Nephron progenitor cell (in vitro differentiated cells): ENCODE measurements around the gene HES4.

Source experiments
- DNase-seq: peaks from one replicate; pipeline ENCODE4 v3.0.0; 2021
- H3K27ac Mint-ChIP-seq: 2 replicates; pipeline ENCODE4 v1.8.0; 2021; ENCODE audit warnings: mild to moderate bottlenecking, moderate library complexity, mixed read lengths
- H3K27me3 Mint-ChIP-seq: 2 replicates; pipeline ENCODE4 v1.8.0; 2021; ENCODE audit warnings: mild to moderate bottlenecking, low read depth, mixed read lengths; ENCODE audit not compliant: poor library complexity
- H3K36me3 Mint-ChIP-seq: 2 replicates; pipeline ENCODE4 v1.8.0; 2021; ENCODE audit warnings: low read depth, mixed read lengths
- H3K4me1 Mint-ChIP-seq: 2 replicates; pipeline ENCODE4 v1.8.0; 2021; ENCODE audit warnings: mixed read lengths
- H3K4me3 Mint-ChIP-seq: 2 replicates; pipeline ENCODE4 v1.8.0; 2021; ENCODE audit warnings: mild to moderate bottlenecking, moderate library complexity, mixed read lengths
- H3K9me3 Mint-ChIP-seq: 2 replicates; pipeline ENCODE4 v1.8.0; 2021; ENCODE audit warnings: mild to moderate bottlenecking, moderate library complexity, mixed read lengths
- CTCF ChIP-seq: fragments of 200-600 bp; sonication (generic); IDR thresholded peaks from 2 replicates; pipeline ENCODE4 v1.5.0; 2021; ENCODE audit warnings: antibody characterized with exemption

The HES4 gene

GRCh38 chr1:1006305-1007159 is 6.6 kb upstream of the HES4 start:
- Mint-ChIP-seq H3K27ac (peak overlapping the region; percentile 78), H3K4me3 (peak overlapping the region; percentile 45), H3K27me3 (peaks cover 4% of the 10 kb centered on the region), H3K4me1 (peaks cover 40% of the 10 kb centered on the region), H3K9me3 (peaks cover 11% of the 10 kb centered on the region), H3K36me3 (peaks cover 13% of the 10 kb centered on the region)
- no peak for TF ChIP-seq CTCF
- DNase-seq, result peak; percentile 19

GRCh38 chr1:1005774-1006304 is 5.9 kb upstream of the HES4 start:
- Mint-ChIP-seq H3K9me3 (peaks cover 9% of the 10 kb centered on the region), H3K27ac (no peak overlapping the region), H3K4me1 (peaks cover 40% of the 10 kb centered on the region), H3K27me3 (peaks cover 7% of the 10 kb centered on the region), H3K36me3 (peaks cover 12% of the 10 kb centered on the region), H3K4me3 (peak overlapping the region; percentile 45)
- no peak for TF ChIP-seq CTCF
- DNase-seq, result no peak

- Mint-ChIP-seq H3K4me1 (peaks cover 40% of the 10 kb centered on the region), H3K9me3 (peaks cover 9% of the 10 kb centered on the region), H3K27me3 (peaks cover 9% of the 10 kb centered on the region), H3K36me3 (peaks cover 12% of the 10 kb centered on the region), H3K27ac (peak overlapping the region; percentile 69), H3K4me3 (peak overlapping the region; percentile 68)
- DNase-seq, result peak; percentile 60
- TF ChIP-seq CTCF, result no peak
These were observed 5.1 kb upstream of the HES4 start for GRCh38 chr1:1004780-1005697.

- no peak for TF ChIP-seq CTCF
- H3K4me3 Mint-ChIP-seq, result peak overlapping the region; percentile 68
- H3K9me3 Mint-ChIP-seq, result peaks cover 9% of the 10 kb centered on the region
- H3K27ac Mint-ChIP-seq, result peak overlapping the region; percentile 69
- H3K27me3 Mint-ChIP-seq, result peaks cover 9% of the 10 kb centered on the region
- no peak for DNase-seq
- H3K36me3 Mint-ChIP-seq, result peaks cover 12% of the 10 kb centered on the region
- peaks cover 40% of the 10 kb centered on the region for H3K4me1 Mint-ChIP-seq
These were observed 4.5 kb upstream of the HES4 start for GRCh38 chr1:1004420-1004779.

- peaks cover 10% of the 10 kb centered on the region for H3K27me3 Mint-ChIP-seq
- no peak overlapping the region for H3K4me3 Mint-ChIP-seq
- H3K27ac Mint-ChIP-seq, result no peak overlapping the region
- peak; percentile 10 for DNase-seq
- H3K36me3 Mint-ChIP-seq, result peaks cover 7% of the 10 kb centered on the region
- H3K4me1 Mint-ChIP-seq, result peaks cover 40% of the 10 kb centered on the region
- H3K9me3 Mint-ChIP-seq, result peaks cover 6% of the 10 kb centered on the region
- no peak for TF ChIP-seq CTCF
These were observed 3.9 kb upstream of the HES4 start for GRCh38 chr1:1003618-1004419.
